NCI-H526 (cell line): ENCODE results near the gene GPR17.
A peak's percentile ranks its signal among the peaks of the same experiment; 100 is the strongest.

Source experiments
- DNase-seq, 2 experiments: peaks; one replicate each; lab custom pipeline; 2025; lab: John Stamatoyannopoulos, UW

The GPR17 gene

DNA sequence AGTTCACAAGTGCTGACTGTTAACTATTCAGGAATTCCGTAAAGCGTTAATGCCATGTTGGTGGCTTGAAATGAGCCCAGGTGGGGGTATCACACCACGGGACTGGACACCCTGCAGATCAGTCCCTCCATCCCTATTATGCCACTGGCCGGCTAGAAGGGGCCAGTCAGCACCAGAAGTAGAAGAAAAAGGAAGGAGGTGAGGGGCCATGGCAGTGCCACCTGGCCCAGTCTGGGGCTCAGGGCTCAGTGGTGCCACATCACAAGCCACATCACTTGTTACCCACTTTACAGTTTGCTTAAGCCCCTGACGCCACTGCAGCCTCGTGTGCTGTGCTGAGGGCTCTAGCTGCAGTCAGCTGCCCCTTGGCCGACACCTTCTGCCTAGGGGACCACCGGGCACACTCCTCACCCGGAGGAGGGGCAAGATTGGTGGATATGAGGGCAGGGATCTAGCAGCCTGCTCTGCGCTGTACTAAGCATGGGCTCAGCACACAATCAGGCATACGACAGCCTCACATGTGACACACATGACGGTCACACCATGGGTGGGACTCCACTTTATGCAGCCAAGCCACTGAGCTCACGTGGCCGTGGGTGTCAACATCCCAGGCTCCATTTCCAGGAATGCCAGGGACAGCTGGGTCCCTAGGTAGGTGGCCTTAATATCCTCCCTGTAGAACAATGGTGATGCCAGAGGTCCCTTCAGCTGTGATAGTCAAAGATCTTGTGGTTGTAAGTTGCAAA is 25.8 kb downstream of the GPR17 start:
- DNase-seq, result no peak

- no peak for DNase-seq
Measured at GRCh38 chr2:127672341-127673224, 26.6 kb downstream of the GPR17 start.

DNA sequence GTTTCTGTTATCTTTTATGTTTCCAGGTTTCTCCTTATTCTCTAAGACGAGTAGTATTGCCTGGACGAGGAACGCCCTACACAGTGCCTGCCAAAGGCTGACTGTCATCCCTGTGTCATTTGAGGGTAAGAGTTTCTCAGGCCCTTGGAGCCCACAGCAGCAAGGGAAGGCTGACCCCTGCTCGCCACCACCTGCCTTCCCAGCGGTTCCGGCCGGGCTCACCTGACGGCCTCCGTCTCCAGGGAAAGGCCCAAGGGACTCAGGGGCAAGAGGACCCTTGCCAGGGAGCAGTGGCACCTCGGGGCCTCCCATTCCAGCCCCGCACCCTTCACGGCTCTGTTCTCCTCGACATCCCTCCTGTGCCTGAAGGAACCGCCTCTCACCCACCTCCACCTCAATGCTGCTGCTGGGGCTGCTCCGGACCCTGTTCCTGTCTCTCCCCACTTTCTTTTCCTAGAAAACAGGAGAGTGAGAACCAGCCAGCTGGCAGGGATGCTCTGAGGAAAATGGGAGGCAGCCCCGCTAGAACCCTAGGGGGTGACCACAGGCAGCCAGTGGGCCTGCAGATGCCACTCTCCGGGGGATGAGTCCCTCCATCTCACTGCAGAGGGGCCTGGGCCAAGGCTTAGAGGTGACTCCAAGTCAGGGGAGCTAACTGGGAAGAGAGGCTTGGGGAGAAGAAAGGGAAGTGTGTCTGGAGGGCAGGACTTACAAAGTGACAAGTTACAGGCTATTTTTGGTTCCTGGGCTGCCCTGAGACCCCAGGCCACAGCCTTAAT is 27.5 kb downstream of the GPR17 start:
- no peak for DNase-seq

GRCh38 chr2:127674241-127675209 is 28.6 kb downstream of the GPR17 start:
- peak in 1 of 2 experiments; percentile 34 for DNase-seq

DNA sequence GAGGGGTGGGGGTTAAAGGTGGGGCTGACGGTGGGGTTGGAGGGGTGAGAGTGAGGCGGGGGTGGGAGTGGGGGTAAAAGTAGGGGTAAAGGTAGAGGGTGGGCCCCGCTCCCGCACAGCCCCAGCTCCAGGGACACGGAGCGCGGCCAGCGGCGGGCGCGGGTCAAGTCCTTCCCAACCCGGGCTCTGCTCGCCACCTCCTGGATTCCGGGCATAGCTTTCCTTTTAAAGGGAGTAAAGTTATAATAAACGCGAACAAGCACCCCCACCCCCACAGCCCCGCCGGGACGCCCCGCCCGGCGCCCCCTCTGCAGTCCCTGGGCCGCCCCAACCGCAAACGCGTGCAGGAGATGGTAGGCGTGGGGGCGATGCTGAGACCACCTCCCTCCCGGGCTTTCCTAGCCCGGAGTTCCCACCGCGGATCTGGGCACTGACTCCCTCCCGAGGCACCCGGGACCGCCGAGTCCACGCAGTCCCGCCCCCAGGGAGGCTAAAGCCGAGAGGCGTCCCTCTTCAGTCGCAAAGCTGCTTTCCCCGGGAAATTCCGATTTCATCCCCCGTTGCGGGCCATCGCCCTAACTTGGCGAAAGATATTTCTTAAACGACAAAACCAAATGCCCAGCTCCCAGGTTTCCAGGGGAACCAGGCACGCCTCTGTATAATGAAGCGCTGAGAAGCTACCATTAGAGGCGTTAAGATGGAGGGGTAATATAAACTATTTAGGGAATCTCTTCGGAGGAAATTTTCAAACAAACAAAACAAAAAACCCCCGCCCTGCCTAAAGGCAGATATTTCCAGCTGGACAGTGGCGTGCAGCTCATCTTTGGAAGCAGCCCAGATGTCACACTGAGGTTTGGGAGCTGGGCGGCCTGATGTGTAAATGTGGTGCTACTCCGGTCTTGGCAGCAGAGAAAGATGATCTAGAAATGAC is 29.6 kb downstream of the GPR17 start, which contains the start of gene LIMS2:
LIMS2 (minus strand) TSS at position 200 of the 931 bp plus-strand sequence. CDS start 506 bp downstream, outside the sequence.
- DNase-seq, result peak in 1 of 2 experiments; percentile 48

- no peak for DNase-seq
Measured at GRCh38 chr2:127676906-127677305, 31.0 kb downstream of the GPR17 start.

DNA sequence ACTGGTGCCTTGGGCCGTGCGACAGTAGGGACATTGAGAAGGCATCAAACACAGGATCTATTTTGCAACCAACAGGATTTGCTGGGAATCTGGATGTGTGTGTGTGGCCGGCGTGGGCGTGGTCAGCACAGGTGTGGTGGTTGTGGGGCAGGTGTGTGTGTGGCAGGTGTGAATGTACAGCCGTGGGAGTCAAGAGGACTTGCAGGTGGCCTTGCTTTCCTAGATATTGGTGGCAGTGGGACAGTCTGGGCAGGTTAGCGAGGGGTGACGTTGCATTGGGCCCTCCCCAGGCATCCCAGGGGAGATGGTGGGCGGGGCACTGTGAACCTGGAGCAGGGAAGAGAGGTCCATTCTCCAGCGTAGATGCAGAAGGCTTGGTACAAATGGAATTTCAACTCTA is 32.6 kb downstream of the GPR17 start:
- peak in 1 of 2 experiments; percentile 29 for DNase-seq

GRCh38 chr2:127678991-127679390 is 33.0 kb downstream of the GPR17 start:
- no peak for DNase-seq

- no peak for DNase-seq
Measured at GRCh38 chr2:127679680-127680361, 33.9 kb downstream of the GPR17 start.

DNA sequence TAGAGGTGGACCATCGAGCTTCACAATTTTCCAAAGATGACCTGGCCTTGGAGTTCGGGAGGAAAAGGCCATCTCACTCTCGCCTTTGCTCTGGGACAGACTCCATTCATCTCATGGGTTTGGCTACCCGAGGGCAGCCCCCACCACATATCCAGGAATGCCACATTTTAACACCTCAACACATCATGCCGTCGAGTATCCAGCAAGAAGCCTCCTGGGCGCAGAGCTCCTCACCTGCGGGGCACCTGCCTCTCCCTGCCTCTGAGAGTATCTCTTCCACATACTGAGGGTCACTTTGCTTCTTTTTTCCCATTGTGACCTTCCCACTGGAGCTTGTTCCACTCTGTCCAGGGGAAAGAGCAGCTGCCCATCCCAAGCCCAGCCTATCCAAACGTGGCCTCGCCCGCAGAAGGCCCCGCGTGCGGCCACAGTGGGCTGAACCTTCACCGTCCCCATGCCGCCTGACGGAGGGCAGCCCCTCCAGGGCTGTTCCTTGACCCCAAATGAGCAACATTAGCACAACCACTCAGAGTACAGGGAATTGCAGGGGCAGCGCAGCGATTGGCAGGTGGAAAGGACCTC is 34.8 kb downstream of the GPR17 start:
- DNase-seq, result no peak

DNA sequence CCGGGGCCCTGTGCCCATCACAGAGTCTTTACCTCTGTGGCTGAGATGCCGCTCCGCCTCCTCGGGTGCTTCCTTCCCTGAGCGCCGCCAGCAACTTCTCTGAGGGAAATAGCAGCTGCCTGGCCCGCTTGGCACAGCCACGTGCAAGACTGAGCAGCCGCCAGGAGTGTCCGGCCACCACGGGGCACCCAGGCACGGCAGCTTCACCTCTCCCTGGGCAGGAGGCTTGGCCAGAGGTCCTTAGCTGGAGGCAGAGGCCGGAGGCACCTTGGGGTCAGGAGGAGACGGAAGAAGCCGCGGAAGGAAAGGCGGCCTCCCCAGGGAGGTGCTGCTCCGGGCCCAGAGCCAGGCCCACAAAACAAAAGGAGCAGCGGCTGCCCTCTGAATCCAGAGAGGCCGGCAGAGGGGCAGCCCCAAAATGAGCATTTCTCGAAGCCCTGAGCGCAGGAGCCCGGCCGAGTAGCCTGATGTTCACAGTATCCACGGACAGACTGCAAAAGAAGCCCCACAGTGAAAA is 35.4 kb downstream of the GPR17 start:
- no peak for DNase-seq

- DNase-seq, result peak; percentile 67 to 77
Measured at GRCh38 chr2:127681976-127682857, 36.3 kb downstream of the GPR17 start.

GRCh38 chr2:127683056-127683455 is 37.1 kb downstream of the GPR17 start:
- no peak for DNase-seq

- no peak for DNase-seq
Measured at GRCh38 chr2:127683757-127684156, 37.8 kb downstream of the GPR17 start.

GRCh38 chr2:127685410-127686080 is 39.6 kb downstream of the GPR17 start:
- DNase-seq, result no peak

- no peak for DNase-seq
Measured at GRCh38 chr2:127688405-127688804, 42.5 kb downstream of the GPR17 start.

DNA sequence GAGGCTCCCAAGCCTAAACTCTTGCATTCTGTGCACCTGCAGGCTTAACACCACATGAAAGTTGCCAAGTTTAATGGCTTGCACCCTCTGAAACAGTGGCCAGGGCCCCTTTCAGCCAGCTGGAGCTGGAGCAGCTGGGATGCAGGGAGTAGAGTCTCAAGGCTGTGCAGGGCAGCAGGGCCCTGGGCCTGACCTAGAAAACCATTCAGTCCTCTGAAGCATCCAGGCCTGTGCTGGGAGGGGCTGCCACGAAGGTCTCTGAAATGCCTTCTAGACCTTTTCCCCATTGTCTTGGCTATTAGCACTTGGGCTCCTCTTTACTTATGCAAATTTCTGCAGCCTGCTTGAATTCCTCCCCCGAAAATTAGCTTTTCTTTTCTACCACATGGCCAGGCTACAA is 44.7 kb downstream of the GPR17 start:
- no peak for DNase-seq
